ENCODE data around the gene COPG1.

GRCh38 chr3:129317848-129318247, 68.4 kb downstream of the COPG1 start:
- no peak for TF ChIP-seq PHF21A (CRISPR knock-in tag; IDR thresholded peaks at IDR 0.05)
- no peak for TF ChIP-seq TRIM24 (CRISPR knock-in tag; IDR thresholded peaks at IDR 0.05)
- TF ChIP-seq EZH2 (conservative IDR thresholded peaks at IDR 0.05; ENCODE audit: low read depth, low read length): no peak
- TF ChIP-seq FOXA1 (IDR thresholded peaks at IDR 0.05): no peak
- TF ChIP-seq FOXA1 (CRISPR knock-in tag; IDR thresholded peaks at IDR 0.05): no peak
- no peak for TF ChIP-seq ZNF3 (CRISPR knock-in tag; IDR thresholded peaks at IDR 0.05)
- no peak for TF ChIP-seq MAFF (IDR thresholded peaks at IDR 0.05; ENCODE audit: low read depth, low read length)
- no peak for TF ChIP-seq POLR2AphosphoS5 (IDR thresholded peaks at IDR 0.05; ENCODE audit: low read depth, low read length)
